ENCODE measurements around the gene IMPA2. TPM values are rescaled to one million over a fixed set of nuclear protein-coding genes. Genes with fewer than 3 reads are reported as not detected.
A peak's percentile ranks its signal among the peaks of the same experiment; 100 is the strongest.

IMPA2 gene
- total and polyA plus RNA-seq, 2 of the 8 experiments (the other 6 are each of a cell fraction or from before 2014, with no cell fraction given): 102 to 140 TPM

DNA sequence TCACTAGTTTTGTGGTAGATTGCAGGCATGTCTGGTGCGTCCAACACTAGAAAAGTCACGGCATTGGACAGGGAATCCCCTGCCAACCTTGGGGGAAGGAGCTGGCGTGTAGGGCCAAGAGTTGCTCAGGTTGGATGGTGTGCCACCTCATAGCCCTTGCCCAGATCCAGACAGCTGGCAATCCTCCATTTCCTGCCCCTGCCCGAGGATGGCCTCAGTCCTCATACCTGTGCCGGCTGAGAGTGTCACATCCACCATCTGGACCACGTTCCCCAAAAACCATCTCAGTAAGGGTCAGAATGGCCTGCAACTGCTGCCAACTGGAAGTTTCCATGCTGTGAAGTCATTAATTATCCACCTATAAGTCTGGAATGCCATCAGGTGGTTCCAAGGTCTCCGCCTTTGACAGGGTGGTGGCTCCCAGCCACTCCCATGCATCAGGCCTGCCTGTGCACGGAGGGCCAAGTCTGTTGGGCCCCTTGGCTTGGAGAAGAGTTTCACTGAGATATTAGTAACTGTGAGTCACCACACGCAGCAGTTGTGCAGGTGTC, 55.0 kb downstream of the IMPA2 start:
- no peak overlapping the region for H3K23ac ChIP-seq (ENCODE audit: insufficient read length)
- H4K8ac ChIP-seq (ENCODE audit: extremely low read depth, insufficient read depth, low read length): peak overlapping the region; percentile 3; the same call in 1 of the 2 replicates
- H2AFZ ChIP-seq (ENCODE audit: low read length): no peak overlapping the region
- peaks cover 0 to 13% (median 10%) of the 10 kb centered on the region in 4 experiments; a peak in 6 of 7 replicates for H3K27me3 ChIP-seq (replicated peaks in 1 of 4; ENCODE audit: control insufficient read depth in 3 of 4, extremely low read depth in 1 of 4, insufficient read depth in 3 of 4, low read length in 3 of 4)
- peaks cover 0 to 9% (median 4%) of the 10 kb centered on the region in 4 experiments; a peak in 5 of 8 replicates for H3K36me3 ChIP-seq (ENCODE audit: control insufficient read depth in 2 of 4, insufficient read depth in 4 of 4, low read length in 3 of 4)
- no peak overlapping the region for H2BK15ac ChIP-seq (ENCODE audit: low read length)
- H3K79me2 ChIP-seq (ENCODE audit: control insufficient read depth in 1 of 2, insufficient read depth in 2 of 2, low read length in 2 of 2): no peaks in the 10 kb centered on the region
- no peaks in the 10 kb centered on the region for H3K79me1 ChIP-seq (ENCODE audit: low read depth, low read length)
- no peak overlapping the region for H2BK120ac ChIP-seq (replicated peaks; ENCODE audit: low read depth, low read length)
- no peak overlapping the region for H3K27ac ChIP-seq (ENCODE audit: low read depth, low read length)
- no peak overlapping the region for H3K14ac ChIP-seq (ENCODE audit: insufficient read length)
- ChIA-PET CTCF (ENCODE audit: partially characterized antibody) (interaction anchor here (0.6 to 6.2 kb wide), 5 partner anchors 10 to 150 kb away, joined by 3 to 34 read pairs (median 3); no protein-coding TSS in a partner anchor), POLR2A (ENCODE audit: partially characterized antibody) (no interaction called here)
- no peak overlapping the region for H3K4ac ChIP-seq (replicated peaks; ENCODE audit: insufficient read length, low read depth, low read length)
- no peaks in the 10 kb centered on the region for H3K9me3 ChIP-seq (ENCODE audit: insufficient read depth in 2 of 2, low read depth in 1 of 2, low read length in 1 of 2)
- H2BK20ac ChIP-seq (ENCODE audit: low read length): no peak overlapping the region
- WGBS, 2 experiments (ENCODE audit: extremely low coverage in 1 of 2, insufficient coverage in 1 of 2, insufficient read length in 1 of 2, insufficient replicate concordance in 2 of 2, low coverage in 1 of 2, low lambda C conversion rate in 2 of 2, missing lambda C conversion rate in 1 of 2): 89% methylated on average over 9 of the region's 9 CpGs; no CpG with 5 or more reads in 1 of the 2 experiments
- H4K5ac ChIP-seq (ENCODE audit: insufficient read length, low read depth, low read length): no peak overlapping the region
- no peak overlapping the region for H2BK12ac ChIP-seq (ENCODE audit: low read depth, low read length)
- no peak overlapping the region for H3K56ac ChIP-seq (replicated peaks; ENCODE audit: insufficient read length, low read depth, low read length)
- H2BK5ac ChIP-seq (ENCODE audit: low read depth, low read length): no peak overlapping the region
- no peak overlapping the region for H3K18ac ChIP-seq (ENCODE audit: extremely low read depth, low read length)
- H2AK5ac ChIP-seq (ENCODE audit: low read depth, low read length): no peak overlapping the region
- H3K4me2 ChIP-seq (ENCODE audit: insufficient read depth in 1 of 2, low read depth in 2 of 2, low read length in 2 of 2): no peak overlapping the region
- peaks cover 3% of the 10 kb centered on the region; the same call in 1 of the 2 replicates for H3K23me2 ChIP-seq (ENCODE audit: low read depth, low read length)
- H4K91ac ChIP-seq (replicated peaks; ENCODE audit: insufficient read length, low read length): no peak overlapping the region
- FAIRE-seq (no peak), DNase-seq (ENCODE audit: low read depth in 1 of 2, low spot score in 2 of 2) (peak in 1 of 2 experiments; percentile 42)
- no peaks in the 10 kb centered on the region for H3K4me1 ChIP-seq (replicated peaks in 1 of 4; ENCODE audit: control insufficient read depth in 3 of 4, insufficient read depth in 4 of 4, low read length in 3 of 4)
- no peak overlapping the region for H3K4me3 ChIP-seq (ENCODE audit: extremely low read depth in 1 of 4, insufficient read depth in 2 of 4, low read depth in 3 of 4, low read length in 4 of 4)
- no peak overlapping the region for H3K9ac ChIP-seq (replicated peaks in 1 of 4; ENCODE audit: extremely low read depth in 1 of 4, low read depth in 3 of 4, low read length in 3 of 4)
- no peaks in the 10 kb centered on the region for H4K20me1 ChIP-seq (replicated peaks in 1 of 2; ENCODE audit: control insufficient read depth in 1 of 2, insufficient read depth in 2 of 2, low read length in 2 of 2)
- TF ChIP-seq, protein P1, sequence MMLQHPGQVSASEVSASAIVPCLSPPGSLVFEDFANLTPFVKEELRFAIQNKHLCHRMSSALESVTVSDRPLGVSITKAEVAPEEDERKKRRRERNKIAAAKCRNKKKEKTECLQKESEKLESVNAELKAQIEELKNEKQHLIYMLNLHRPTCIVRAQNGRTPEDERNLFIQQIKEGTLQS (IDR thresholded peaks at IDR 0.05; ENCODE audit: insufficient read depth, low read depth, low read length): no peak
- no peak for TF ChIP-seq RFX5 (IDR thresholded peaks at IDR 0.05; ENCODE audit: borderline replicate concordance, low read depth, low read length)
- no peak for TF ChIP-seq SRF (IDR thresholded peaks at IDR 0.05; ENCODE audit: low read depth, low read length)
- TF ChIP-seq GTF2F1 (IDR thresholded peaks at IDR 0.05; ENCODE audit: borderline replicate concordance, low read depth, low read length): no peak
- TF ChIP-seq TAF1 (IDR thresholded peaks at IDR 0.05; ENCODE audit: low read depth, low read length): no peak
- no peak for TF ChIP-seq EP300 (IDR thresholded peaks at IDR 0.05; ENCODE audit: borderline replicate concordance in 1 of 2, low read depth in 2 of 2, low read length in 2 of 2)
- TF ChIP-seq GABPA (IDR thresholded peaks at IDR 0.05; ENCODE audit: borderline replicate concordance, insufficient read depth, low read length): no peak
- TF ChIP-seq POU5F1 (IDR thresholded peaks at IDR 0.05; ENCODE audit: low read depth, low read length): no peak
- TF ChIP-seq CBX5 (IDR thresholded peaks at IDR 0.05; ENCODE audit: low read depth, low read length): no peak
- TF ChIP-seq JUN (IDR thresholded peaks at IDR 0.05; ENCODE audit: low read depth, low read length): no peak
- no peak for TF ChIP-seq BCL11A (IDR thresholded peaks at IDR 0.05; ENCODE audit: low read depth in 2 of 2, low read length in 2 of 2)
- no peak for TF ChIP-seq MAFK (IDR thresholded peaks at IDR 0.05; ENCODE audit: low read depth, low read length)
- no peak for TF ChIP-seq TAF7 (optimal IDR thresholded peaks at IDR 0.05; ENCODE audit: borderline replicate concordance, low read depth, low read length)

Measured in H1 (cell line).